GM13976 (cell line): Measurements from ENCODE around the gene TBCCD1.
"Not testable (repeated sequence)": the region's sequence is repeated elsewhere in the genome, so short reads cannot be mapped to it uniquely, and the experiment has no call there.

Experiments
- DNase-seq: peaks from one replicate; pipeline ENCODE4 v3.0.0; 2012; ENCODE audit warnings: low spot score
- in situ Hi-C: fragments of 300-500 bp; cut with MboI; formaldehyde crosslinking; loops from one replicate; pipeline ENCODE4 v1.12.0; 2022; ENCODE audit warnings: low sequenced_read_pairs, mixed read lengths, inconsistent platforms; ENCODE audit not compliant: unreplicated experiment
- TF ChIP-seq, protein P1 (sequence below): IDR thresholded peaks from 2 replicates; pipeline ENCODE4 v1.5.1; 2012; ENCODE audit warnings: borderline replicate concordance, mild to moderate bottlenecking; ENCODE audit not compliant: insufficient read depth; ENCODE audit errors: extremely low read depth, missing control alignments, control extremely low read depth

Gene TBCCD1

DNA sequence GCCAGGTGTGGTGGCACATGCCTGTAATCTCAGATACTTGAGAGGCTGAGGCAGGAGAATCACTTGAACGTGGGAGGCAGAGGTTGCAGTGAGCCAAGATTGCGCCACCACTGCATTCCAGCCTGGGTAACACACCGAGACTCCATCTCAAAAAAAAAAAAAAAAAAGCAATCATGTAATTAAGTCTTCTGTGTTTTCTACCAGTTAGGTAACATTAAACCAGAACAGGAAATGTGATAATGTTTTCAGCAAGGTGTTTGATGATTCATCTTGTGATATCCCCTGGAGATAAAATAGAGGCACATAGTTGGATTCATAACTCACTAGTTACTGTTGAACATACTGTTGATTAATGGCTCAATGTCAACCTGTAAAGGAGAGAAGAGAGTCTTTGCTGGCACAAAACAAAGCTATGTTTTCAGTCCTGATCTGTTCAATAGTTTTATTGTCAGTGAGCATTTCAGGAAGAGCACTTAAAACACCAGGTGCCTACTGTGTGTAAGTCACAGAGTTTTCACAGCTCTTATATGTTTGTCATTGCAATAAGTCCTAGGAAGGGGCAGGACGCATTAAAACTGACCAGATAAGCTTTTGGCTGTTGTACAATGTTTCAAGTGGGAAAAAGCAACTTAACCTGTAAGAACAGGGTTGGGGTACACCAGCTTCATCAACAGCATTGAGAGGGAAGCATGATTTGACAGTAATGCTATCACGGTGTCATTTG is 22.9 kb upstream of the TBCCD1 start:
- in situ Hi-C loops, result no loop called here
- TF ChIP-seq, protein P1, sequence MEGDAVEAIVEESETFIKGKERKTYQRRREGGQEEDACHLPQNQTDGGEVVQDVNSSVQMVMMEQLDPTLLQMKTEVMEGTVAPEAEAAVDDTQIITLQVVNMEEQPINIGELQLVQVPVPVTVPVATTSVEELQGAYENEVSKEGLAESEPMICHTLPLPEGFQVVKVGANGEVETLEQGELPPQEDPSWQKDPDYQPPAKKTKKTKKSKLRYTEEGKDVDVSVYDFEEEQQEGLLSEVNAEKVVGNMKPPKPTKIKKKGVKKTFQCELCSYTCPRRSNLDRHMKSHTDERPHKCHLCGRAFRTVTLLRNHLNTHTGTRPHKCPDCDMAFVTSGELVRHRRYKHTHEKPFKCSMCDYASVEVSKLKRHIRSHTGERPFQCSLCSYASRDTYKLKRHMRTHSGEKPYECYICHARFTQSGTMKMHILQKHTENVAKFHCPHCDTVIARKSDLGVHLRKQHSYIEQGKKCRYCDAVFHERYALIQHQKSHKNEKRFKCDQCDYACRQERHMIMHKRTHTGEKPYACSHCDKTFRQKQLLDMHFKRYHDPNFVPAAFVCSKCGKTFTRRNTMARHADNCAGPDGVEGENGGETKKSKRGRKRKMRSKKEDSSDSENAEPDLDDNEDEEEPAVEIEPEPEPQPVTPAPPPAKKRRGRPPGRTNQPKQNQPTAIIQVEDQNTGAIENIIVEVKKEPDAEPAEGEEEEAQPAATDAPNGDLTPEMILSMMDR, result no peak
- DNase-seq, result no peak

DNA sequence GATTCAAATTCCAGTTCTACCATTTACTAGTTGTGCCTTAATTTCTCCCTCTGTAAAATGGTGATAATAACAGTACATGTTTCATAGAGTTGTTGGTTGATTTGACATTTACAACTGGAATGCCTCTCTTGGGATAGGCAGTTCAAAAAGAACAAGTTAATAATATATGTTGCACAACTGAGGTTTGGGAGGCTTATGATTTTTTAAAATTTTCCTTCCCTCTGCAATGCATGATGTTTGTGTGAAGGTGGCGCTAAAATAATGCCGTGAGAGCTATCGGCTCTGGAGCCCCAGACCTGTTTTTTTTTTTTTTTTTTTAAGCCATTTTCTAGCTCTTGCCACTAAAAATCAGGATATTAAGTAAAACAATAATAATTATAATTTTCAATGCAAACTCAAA is 22.0 kb upstream of the TBCCD1 start:
- DNase-seq, result no peak
- in situ Hi-C loops, result no loop called here
- TF ChIP-seq, protein P1, result peak; percentile 8

DNA sequence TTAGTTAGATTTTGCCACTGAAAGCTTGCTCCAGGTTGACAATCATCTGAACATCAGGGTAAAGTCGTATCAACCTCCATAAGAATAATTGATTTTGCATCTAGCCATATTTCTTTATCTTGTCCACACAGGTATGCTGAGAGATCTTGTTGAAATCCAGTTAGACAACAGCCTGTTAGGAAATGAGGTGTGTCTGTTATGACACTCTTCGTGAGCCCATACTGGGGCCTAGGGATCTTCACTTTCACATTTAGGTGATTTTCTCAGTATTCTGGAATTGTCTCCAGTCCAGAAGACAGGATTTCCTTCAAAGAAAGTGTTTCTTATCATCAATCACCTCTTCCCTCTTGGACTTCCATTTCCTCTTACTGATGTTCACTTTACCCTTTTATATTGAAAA is 21.5 kb upstream of the TBCCD1 start:
- TF ChIP-seq, protein P1, result no peak
- in situ Hi-C loops, result no loop called here
- DNase-seq, result no peak

DNA sequence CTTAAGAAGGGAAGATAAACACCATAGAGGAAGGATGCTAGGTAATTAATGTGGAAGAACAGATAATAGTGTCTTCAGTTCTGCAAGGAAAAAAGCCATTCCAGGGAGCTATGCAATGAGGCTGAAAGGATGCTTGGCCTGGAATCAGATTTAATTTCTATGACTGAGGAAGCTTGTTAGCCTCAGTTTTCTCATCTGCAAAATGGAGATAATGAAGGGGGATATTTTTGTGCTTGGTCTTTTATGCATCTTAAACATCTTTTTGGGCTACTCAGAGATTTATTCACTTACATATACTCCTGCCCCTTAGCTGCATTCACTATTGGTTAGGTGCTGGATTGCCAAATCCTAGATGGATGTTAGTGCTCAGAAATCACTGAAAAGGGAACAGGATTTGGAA is 20.0 kb upstream of the TBCCD1 start:
- TF ChIP-seq, protein P1, result no peak
- in situ Hi-C loops, result no loop called here
- no peak for DNase-seq

DNA sequence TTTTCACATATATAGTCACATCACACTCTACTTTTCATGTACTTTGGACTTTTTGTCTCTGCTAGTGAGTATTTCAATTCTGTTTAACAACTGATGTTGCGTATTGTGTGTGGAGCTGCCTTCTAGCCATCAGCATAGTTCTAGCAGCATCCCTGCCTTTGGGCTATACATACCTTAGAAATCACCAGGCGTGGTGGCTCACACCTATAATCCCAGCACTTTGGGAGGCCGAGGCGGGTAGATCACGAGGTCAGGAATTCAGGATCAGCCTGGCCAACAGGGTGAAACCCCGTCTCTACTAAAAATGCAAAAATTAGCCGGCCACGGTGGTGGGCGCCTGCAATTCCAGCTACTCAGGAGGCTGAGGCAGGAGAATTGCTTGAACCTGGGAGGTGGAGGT is 19.1 kb upstream of the TBCCD1 start:
- DNase-seq, in situ Hi-C loops: not testable (repeated sequence)

DNA sequence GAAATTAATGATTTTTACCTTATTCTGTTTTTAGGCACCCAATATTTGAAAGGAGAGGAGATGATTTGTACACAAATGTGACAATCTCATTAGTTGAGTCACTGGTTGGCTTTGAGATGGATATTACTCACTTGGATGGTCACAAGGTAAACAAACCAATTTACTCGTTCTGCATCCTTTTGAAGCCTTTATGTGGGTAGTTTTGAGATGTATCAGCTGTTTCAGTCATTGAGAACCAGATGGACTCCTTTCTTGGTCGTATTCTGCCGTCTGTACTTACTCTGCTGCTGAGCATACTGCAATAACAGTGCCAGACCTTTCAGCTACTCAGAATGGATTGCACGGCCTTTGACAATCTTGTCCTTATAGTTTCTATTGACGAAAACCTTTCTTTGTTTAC is 16.7 kb upstream of the TBCCD1 start:
- no peak for DNase-seq
- TF ChIP-seq, protein P1, result no peak
- in situ Hi-C loops, result no loop called here

DNA sequence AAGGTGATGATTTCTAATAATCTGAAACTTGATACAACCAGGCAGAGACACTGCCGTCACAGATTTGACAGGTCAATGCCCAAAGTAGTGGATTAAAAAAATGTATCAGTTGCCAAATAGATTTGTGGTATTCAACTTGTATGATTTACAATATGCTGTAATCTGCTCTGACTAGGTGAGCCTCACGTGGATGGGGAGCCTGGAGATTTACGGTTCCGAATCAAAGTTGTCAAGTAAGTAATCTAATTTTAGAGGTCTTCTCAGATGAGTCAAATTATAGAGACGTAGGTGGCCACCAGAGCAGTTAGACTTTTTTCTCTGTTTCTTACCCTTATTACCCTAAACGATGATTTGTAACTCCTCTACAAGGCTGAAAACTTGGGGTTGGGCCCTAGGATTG is 15.4 kb upstream of the TBCCD1 start:
- no peak for DNase-seq
- TF ChIP-seq, protein P1, result no peak
- in situ Hi-C loops, result no loop called here
